Osteocyte (in vitro differentiated cells): ENCODE measurements around the gene HOXD12. TPM values are rescaled to one million over a fixed set of nuclear protein-coding genes. Genes with fewer than 3 reads are reported as not detected.

Experiments
- DNase-seq: peaks from one replicate; pipeline ENCODE4 v3.0.0; 2021; ENCODE audit warnings: mixed read lengths; ENCODE audit not compliant: unreplicated experiment; ENCODE audit errors: extremely low spot score
- H3K27ac Mint-ChIP-seq: one replicate; pipeline ENCODE4 v1.8.0; 2021; ENCODE audit warnings: mild to moderate bottlenecking, mixed read lengths; ENCODE audit not compliant: unreplicated experiment
- H3K27me3 Mint-ChIP-seq: one replicate; pipeline ENCODE4 v1.8.0; 2021; ENCODE audit warnings: mixed read lengths; ENCODE audit not compliant: unreplicated experiment
- H3K36me3 Mint-ChIP-seq: one replicate; pipeline ENCODE4 v1.8.0; 2021; ENCODE audit warnings: mixed read lengths; ENCODE audit not compliant: unreplicated experiment
- H3K4me1 Mint-ChIP-seq: one replicate; pipeline ENCODE4 v1.8.0; 2021; ENCODE audit warnings: mixed read lengths; ENCODE audit not compliant: unreplicated experiment
- H3K4me3 Mint-ChIP-seq: one replicate; pipeline ENCODE4 v1.8.0; 2021; ENCODE audit warnings: mild to moderate bottlenecking, moderate library complexity, mixed read lengths; ENCODE audit not compliant: unreplicated experiment
- H3K9me3 Mint-ChIP-seq: one replicate; pipeline ENCODE4 v1.8.0; 2021; ENCODE audit warnings: mixed read lengths; ENCODE audit not compliant: unreplicated experiment
- total RNA-seq: library from RNA; stranded (reverse); gene quantifications from 2 replicates; pipeline ENCODE4 v1.2.1, GENCODE V29; 2021
- TF ChIP-seq, protein P1 (sequence below): fragments of 200-600 bp; sonication (generic); IDR thresholded peaks from 2 replicates; pipeline ENCODE4 v1.5.0; 2021; ENCODE audit warnings: antibody characterized with exemption, mild to moderate bottlenecking, moderate library complexity

Gene HOXD12
- total RNA-seq, 1 donor from 2014 or later = not detected

DNA sequence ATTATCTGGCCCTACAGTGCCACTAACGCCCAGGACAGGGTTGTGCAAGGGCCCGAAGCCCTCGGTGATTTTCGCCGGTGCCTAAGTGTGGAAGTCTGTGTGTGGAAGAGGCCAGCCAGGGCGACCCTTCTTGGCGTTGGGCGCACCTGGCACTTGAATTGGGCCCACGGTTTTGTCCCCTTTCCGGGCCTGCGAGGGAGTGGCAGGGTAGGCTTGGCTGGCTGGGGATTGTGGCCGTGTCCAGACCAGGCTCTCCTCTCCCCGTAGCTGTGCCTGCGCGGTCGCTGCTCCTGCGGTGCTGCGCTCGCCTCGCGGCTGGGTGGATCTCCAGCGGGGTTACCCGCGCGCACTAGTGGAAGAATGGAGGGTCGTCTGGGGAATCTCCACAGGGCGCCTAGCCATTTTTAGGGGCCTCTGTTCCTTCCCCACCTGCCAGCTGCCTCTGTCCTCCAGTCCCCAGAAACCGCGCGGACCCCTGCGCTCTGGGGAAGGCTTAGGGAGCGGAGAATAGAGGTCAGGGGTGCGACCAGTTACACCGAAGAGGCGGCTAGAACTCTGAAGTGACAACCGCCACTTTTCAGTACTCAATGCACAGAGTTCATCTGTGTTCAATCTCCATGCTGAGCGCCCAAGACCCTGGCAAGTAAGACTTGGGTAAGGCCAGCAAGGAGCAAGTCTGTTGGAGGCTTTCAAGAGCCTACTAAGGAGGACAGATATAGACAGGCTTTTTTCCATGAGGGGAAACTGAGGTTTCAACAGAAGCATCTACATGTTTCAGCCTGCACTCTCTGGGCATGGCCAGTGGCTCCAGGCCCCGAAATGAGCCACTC is 31.8 kb upstream of the HOXD12 start:
- Mint-ChIP-seq H3K36me3 (no peaks in the 10 kb centered on the region), H3K9me3 (no peaks in the 10 kb centered on the region), H3K27me3 (peaks cover 17% of the 10 kb centered on the region), H3K4me1 (no peaks in the 10 kb centered on the region), H3K27ac (no peak overlapping the region), H3K4me3 (no peak overlapping the region)
- no peak for DNase-seq
- TF ChIP-seq, protein P1, sequence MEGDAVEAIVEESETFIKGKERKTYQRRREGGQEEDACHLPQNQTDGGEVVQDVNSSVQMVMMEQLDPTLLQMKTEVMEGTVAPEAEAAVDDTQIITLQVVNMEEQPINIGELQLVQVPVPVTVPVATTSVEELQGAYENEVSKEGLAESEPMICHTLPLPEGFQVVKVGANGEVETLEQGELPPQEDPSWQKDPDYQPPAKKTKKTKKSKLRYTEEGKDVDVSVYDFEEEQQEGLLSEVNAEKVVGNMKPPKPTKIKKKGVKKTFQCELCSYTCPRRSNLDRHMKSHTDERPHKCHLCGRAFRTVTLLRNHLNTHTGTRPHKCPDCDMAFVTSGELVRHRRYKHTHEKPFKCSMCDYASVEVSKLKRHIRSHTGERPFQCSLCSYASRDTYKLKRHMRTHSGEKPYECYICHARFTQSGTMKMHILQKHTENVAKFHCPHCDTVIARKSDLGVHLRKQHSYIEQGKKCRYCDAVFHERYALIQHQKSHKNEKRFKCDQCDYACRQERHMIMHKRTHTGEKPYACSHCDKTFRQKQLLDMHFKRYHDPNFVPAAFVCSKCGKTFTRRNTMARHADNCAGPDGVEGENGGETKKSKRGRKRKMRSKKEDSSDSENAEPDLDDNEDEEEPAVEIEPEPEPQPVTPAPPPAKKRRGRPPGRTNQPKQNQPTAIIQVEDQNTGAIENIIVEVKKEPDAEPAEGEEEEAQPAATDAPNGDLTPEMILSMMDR = no peak

DNA sequence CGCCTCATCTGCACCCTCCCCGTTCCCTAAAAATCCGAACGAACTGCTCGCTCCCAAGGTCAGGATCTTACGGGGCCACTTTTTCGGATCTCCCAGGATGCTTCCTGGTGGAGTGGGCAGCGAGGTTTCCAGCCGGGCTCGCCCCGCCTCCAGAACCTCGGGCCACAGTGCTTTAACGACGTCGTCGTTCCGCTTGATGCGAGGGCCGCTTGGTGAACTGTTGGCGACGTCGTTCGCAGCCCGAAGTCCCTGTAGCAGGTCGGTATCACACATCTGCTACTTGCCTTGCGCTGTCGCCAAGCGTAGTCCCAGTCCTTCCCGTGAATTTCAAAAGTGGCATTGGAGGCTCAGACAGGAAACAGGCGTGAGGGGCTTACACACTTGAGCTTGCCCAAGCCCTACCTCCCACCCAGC is 31.2 kb upstream of the HOXD12 start:
- no peak for DNase-seq
- no peak overlapping the region for H3K27ac Mint-ChIP-seq

DNA sequence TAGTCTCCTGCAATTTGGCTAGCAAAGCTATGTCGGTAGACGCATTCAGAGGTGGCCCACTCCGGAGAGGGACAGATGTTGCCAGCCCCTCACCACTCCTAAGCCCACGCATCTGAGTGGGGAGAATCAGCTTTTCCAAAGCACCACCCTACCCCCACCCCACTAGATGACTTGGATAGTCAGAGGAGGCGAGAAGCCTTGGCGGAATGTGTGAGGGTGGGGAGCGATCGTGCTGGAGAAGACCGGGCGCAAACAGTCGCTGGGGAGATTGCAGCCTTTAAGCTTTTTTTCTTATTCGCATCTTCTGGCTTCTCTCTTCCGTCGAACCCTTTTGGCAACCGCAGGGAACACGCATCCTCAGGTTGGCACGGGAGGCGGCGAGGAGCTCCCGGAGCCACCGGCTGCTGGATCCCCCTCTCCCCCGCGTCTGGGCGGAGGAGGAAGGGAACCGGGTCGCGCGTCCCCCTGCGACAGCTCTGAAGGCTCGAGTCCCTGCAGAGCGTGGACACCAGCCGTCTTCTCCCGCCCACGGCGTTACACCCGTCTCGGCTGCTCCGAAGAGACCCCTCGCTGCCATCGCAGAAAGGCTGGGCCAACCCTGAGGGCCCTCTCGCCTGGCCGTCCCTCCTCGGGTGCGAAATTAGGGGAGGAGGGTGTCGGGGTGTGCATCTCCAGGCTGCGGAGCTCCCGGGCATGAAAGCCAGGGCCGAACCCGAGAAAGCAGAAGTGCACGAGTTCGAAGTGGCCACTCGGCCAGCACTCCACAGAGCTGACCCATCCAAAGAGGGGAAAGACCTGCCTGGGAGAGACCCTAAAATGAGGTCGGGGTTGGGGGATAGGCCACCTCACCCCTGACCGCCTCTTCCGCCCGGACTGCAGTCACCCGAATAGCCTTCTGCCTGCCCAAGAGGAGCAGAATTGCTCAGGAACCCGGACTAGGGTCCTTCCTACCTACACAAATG is 28.0 kb upstream of the HOXD12 start:
- H3K4me3 Mint-ChIP-seq = no peak overlapping the region
- no peaks in the 10 kb centered on the region for H3K36me3 Mint-ChIP-seq
- no peaks in the 10 kb centered on the region for H3K9me3 Mint-ChIP-seq
- H3K27me3 Mint-ChIP-seq = peaks cover 37% of the 10 kb centered on the region
- TF ChIP-seq, protein P1 = no peak
- DNase-seq = no peak
- H3K4me1 Mint-ChIP-seq = no peaks in the 10 kb centered on the region
- no peak overlapping the region for H3K27ac Mint-ChIP-seq

More for the DNA sequence above, 31.2 kb upstream of the HOXD12 start:
- TF ChIP-seq, protein P1 = no peak
- Mint-ChIP-seq H3K27me3 (peaks cover 22% of the 10 kb centered on the region), H3K36me3 (no peaks in the 10 kb centered on the region), H3K4me3 (no peak overlapping the region), H3K9me3 (no peaks in the 10 kb centered on the region), H3K4me1 (no peaks in the 10 kb centered on the region)

DNA sequence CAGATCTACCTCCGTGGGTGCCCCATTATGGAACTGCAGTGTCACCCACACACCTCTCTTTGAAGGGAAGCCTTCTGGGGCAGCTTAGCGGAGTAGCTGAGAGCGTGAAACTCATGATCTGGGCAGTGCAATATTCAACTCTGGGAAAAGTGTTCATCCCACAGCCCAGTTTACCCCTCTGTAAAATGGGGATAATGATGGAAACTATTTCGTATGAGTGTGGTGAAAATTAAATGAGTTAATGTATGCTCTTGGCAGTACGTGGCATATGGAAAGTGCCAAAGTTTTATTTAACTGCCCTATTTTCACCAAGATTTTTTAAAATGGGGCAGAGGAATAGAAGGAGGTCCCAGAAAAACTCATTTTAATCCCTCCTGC is 27.3 kb upstream of the HOXD12 start:
- Mint-ChIP-seq H3K36me3 (no peaks in the 10 kb centered on the region), H3K9me3 (no peaks in the 10 kb centered on the region), H3K27me3 (peaks cover 43% of the 10 kb centered on the region), H3K4me3 (no peak overlapping the region), H3K4me1 (no peaks in the 10 kb centered on the region), H3K27ac (no peak overlapping the region)
- TF ChIP-seq, protein P1 = no peak
- DNase-seq = no peak
